Activated B cell treated with CpG ODN at 0.5 μM for 24 hours (primary cell): ENCODE measurements around the gene CLRN2. TPM values are rescaled to one million over a fixed set of nuclear protein-coding genes. Genes with fewer than 3 reads are reported as not detected.
"Not testable (repeated sequence)": the region's sequence is repeated elsewhere in the genome, so short reads cannot be mapped to it uniquely, and the experiment has no call there.

ENCODE experiments used
- ATAC-seq: fragments of 200-7000 bp; cut with Tn5 transposase; one replicate; pipeline ENCODE4 v1.10.0; 2021; ENCODE audit warnings: low read depth, mild to moderate bottlenecking, moderate library complexity
- CTCF ChIA-PET: fragments of 350-600 bp; sonication (Branson Sonifier 250); formaldehyde crosslinking; loops from one replicate; lab custom pipeline; 2021; ENCODE audit warnings: antibody characterized with exemption; lab: Charles Lee
- POLR2A ChIA-PET: fragments of 350-600 bp; sonication (Branson Sonifier 250); formaldehyde crosslinking; loops from one replicate; lab custom pipeline; 2021; ENCODE audit warnings: antibody characterized with exemption; lab: Charles Lee
- DNase-seq: peaks from one replicate; pipeline ENCODE4 v3.0.0; 2022
- H3K27ac Mint-ChIP-seq: one replicate; pipeline ENCODE4 v1.8.0; 2020; ENCODE audit warnings: mixed read lengths
- H3K27me3 Mint-ChIP-seq: one replicate; pipeline ENCODE4 v1.8.0; 2021; ENCODE audit warnings: mixed read lengths
- H3K36me3 Mint-ChIP-seq: one replicate; pipeline ENCODE4 v1.8.0; 2021; ENCODE audit warnings: low read depth, mixed read lengths
- H3K4me1 Mint-ChIP-seq: one replicate; pipeline ENCODE4 v1.8.0; 2021; ENCODE audit warnings: mixed read lengths
- H3K4me3 Mint-ChIP-seq: one replicate; pipeline ENCODE4 v1.8.0; 2020; ENCODE audit warnings: mild to moderate bottlenecking, mixed read lengths
- H3K9me3 Mint-ChIP-seq: one replicate; pipeline ENCODE4 v1.8.0; 2020; ENCODE audit warnings: mixed read lengths
- CTCF ChIP-seq: fragments of 200-600 bp; IDR thresholded peaks from one replicate; pipeline ENCODE4 v1.8.0; 2022; ENCODE audit warnings: antibody characterized with exemption, mild to moderate bottlenecking
- intact Hi-C: fragments of 100-400 bp; cut with micrococcal nuclease; formaldehyde crosslinking; loops from one replicate; pipeline ENCODE4 v1.15.1; 2024
- total RNA-seq: library from RNA; stranded (reverse); gene quantifications from 2 replicates; pipeline ENCODE4 v1.2.3, GENCODE V29; 2022

CLRN2 gene
- total RNA-seq, 1 donor from 2014 or later: not detected

GRCh38 chr4:17535242-17535641, 20.3 kb downstream of the CLRN2 start:
- H3K27me3 Mint-ChIP-seq: peaks cover 4% of the 10 kb centered on the region

GRCh38 chr4:17535906-17536305, 20.9 kb downstream of the CLRN2 start:
- POLR2A ChIA-PET: no interaction called here
- Mint-ChIP-seq H3K9me3 (no peaks in the 10 kb centered on the region), H3K36me3 (no peaks in the 10 kb centered on the region), H3K4me1 (no peaks in the 10 kb centered on the region), H3K27me3 (peaks cover 2% of the 10 kb centered on the region), H3K27ac (no peak overlapping the region), H3K4me3 (no peak overlapping the region)
- intact Hi-C loops: no loop called here
- ATAC-seq (no peak), DNase-seq (no peak)
- TF ChIP-seq CTCF: no peak
- CTCF ChIA-PET: no interaction called here

More at GRCh38 chr4:17535242-17535641, 20.3 kb downstream of the CLRN2 start:
- no peak overlapping the region for H3K27ac Mint-ChIP-seq
- POLR2A ChIA-PET: no interaction called here
- H3K9me3 Mint-ChIP-seq: no peaks in the 10 kb centered on the region
- DNase-seq (no peak), ATAC-seq (no peak)
- H3K36me3 Mint-ChIP-seq: no peaks in the 10 kb centered on the region
- no peak for TF ChIP-seq CTCF
- no peaks in the 10 kb centered on the region for H3K4me1 Mint-ChIP-seq
- intact Hi-C loops: no loop called here
- no peak overlapping the region for H3K4me3 Mint-ChIP-seq
- CTCF ChIA-PET: no interaction called here

- H3K27ac Mint-ChIP-seq, DNase-seq, H3K27me3 Mint-ChIP-seq, ATAC-seq, CTCF ChIA-PET, H3K4me3 Mint-ChIP-seq, intact Hi-C loops, H3K9me3 Mint-ChIP-seq, H3K4me1 Mint-ChIP-seq, H3K36me3 Mint-ChIP-seq: not testable (repeated sequence)
- POLR2A ChIA-PET: interaction anchor here (0.7 kb wide), 1 partner anchor 16 kb away, joined by 9 read pairs; no protein-coding TSS in a partner anchor
Measured at GRCh38 chr4:17537060-17537459, 22.1 kb downstream of the CLRN2 start.

- POLR2A ChIA-PET: no interaction called here
- peaks cover 9% of the 10 kb centered on the region for H3K27me3 Mint-ChIP-seq
- H3K36me3 Mint-ChIP-seq: no peaks in the 10 kb centered on the region
- CTCF ChIA-PET: no interaction called here
- peaks cover 3% of the 10 kb centered on the region for H3K4me1 Mint-ChIP-seq
- TF ChIP-seq CTCF: no peak
- no peak overlapping the region for H3K27ac Mint-ChIP-seq
- ATAC-seq (no peak), DNase-seq (no peak)
- intact Hi-C loops: no loop called here
- H3K4me3 Mint-ChIP-seq: no peak overlapping the region
- no peaks in the 10 kb centered on the region for H3K9me3 Mint-ChIP-seq
Measured at GRCh38 chr4:17544205-17544604, 29.2 kb downstream of the CLRN2 start.

- intact Hi-C loops: no loop called here
Measured at GRCh38 chr4:17544831-17545234, 29.9 kb downstream of the CLRN2 start.

More at GRCh38 chr4:17544831-17545234, 29.9 kb downstream of the CLRN2 start:
- H3K9me3 Mint-ChIP-seq: no peaks in the 10 kb centered on the region
- ChIA-PET POLR2A (no interaction called here), CTCF (interaction anchor here (1.7 kb wide), 1 partner anchor 94 kb away, joined by 6 read pairs; no protein-coding TSS in a partner anchor)
- H3K4me1 Mint-ChIP-seq: peaks cover 4% of the 10 kb centered on the region
- ATAC-seq: no peak
- no peak overlapping the region for H3K4me3 Mint-ChIP-seq
- no peak for DNase-seq
- no peaks in the 10 kb centered on the region for H3K36me3 Mint-ChIP-seq
- H3K27ac Mint-ChIP-seq: no peak overlapping the region
- TF ChIP-seq CTCF: no peak
- peaks cover 9% of the 10 kb centered on the region for H3K27me3 Mint-ChIP-seq
